ENCODE data around the gene ARMH2.

The ARMH2 gene

GRCh38 chr6:24822696-24823095 is 24.0 kb upstream of the ARMH2 start:
- no peak overlapping the region for H3K27ac ChIP-seq

GRCh38 chr6:24821860-24822444 is 23.2 kb upstream of the ARMH2 start:
- Histone ChIP-seq H3K4me2 (ENCODE audit: low read length) (no peak overlapping the region), H2AFZ (no peak overlapping the region), H3K4me3 (ENCODE audit: low read depth, low read length) (no peak overlapping the region), H3K36me3 (ENCODE audit: control insufficient read depth, insufficient read depth, low read length) (no peaks in the 10 kb centered on the region), H3K79me2 (no peaks in the 10 kb centered on the region), H3K9me3 (ENCODE audit: control insufficient read depth, low read length) (no peaks in the 10 kb centered on the region), H3K27ac (no peak overlapping the region), H3K9ac (no peak overlapping the region), H3K27me3 (ENCODE audit: control insufficient read depth, insufficient read depth, low read length) (no peaks in the 10 kb centered on the region), H3K4me1 (no peaks in the 10 kb centered on the region)
- no peak for TF ChIP-seq CTCF (IDR thresholded peaks at IDR 0.05)

More at GRCh38 chr6:24822696-24823095, 24.0 kb upstream of the ARMH2 start:
- Histone ChIP-seq H3K4me3 (ENCODE audit: low read depth, low read length) (no peak overlapping the region), H3K27me3 (ENCODE audit: control insufficient read depth, insufficient read depth, low read length) (no peaks in the 10 kb centered on the region), H3K79me2 (no peaks in the 10 kb centered on the region), H2AFZ (no peak overlapping the region), H3K36me3 (ENCODE audit: control insufficient read depth, insufficient read depth, low read length) (no peaks in the 10 kb centered on the region), H3K9me3 (ENCODE audit: control insufficient read depth, low read length) (no peaks in the 10 kb centered on the region), H3K4me1 (no peaks in the 10 kb centered on the region), H3K9ac (no peak overlapping the region), H3K4me2 (ENCODE audit: low read length) (no peak overlapping the region)
- no peak for TF ChIP-seq CTCF (IDR thresholded peaks at IDR 0.05)

GRCh38 chr6:24818346-24818745 is 19.6 kb upstream of the ARMH2 start:
- Histone ChIP-seq H3K4me3 (ENCODE audit: low read depth, low read length) (no peak overlapping the region), H2AFZ (no peak overlapping the region), H3K4me1 (no peaks in the 10 kb centered on the region), H3K36me3 (ENCODE audit: control insufficient read depth, insufficient read depth, low read length) (no peaks in the 10 kb centered on the region), H3K9me3 (ENCODE audit: control insufficient read depth, low read length) (no peaks in the 10 kb centered on the region), H3K79me2 (no peaks in the 10 kb centered on the region), H3K27me3 (ENCODE audit: control insufficient read depth, insufficient read depth, low read length) (no peaks in the 10 kb centered on the region), H3K4me2 (ENCODE audit: low read length) (no peak overlapping the region), H3K27ac (no peak overlapping the region), H3K9ac (no peak overlapping the region)
- TF ChIP-seq CTCF (IDR thresholded peaks at IDR 0.05), result no peak

GRCh38 chr6:24809728-24810127 is 11.0 kb upstream of the ARMH2 start:
- Histone ChIP-seq H3K4me1 (no peaks in the 10 kb centered on the region), H3K4me3 (ENCODE audit: low read depth, low read length) (no peak overlapping the region)
- TF ChIP-seq CTCF (IDR thresholded peaks at IDR 0.05), result no peak

GRCh38 chr6:24807584-24807983 is 8.9 kb upstream of the ARMH2 start:
- H3K4me2 ChIP-seq (ENCODE audit: low read length), result no peak overlapping the region
- no peaks in the 10 kb centered on the region for H3K79me2 ChIP-seq
- TF ChIP-seq CTCF (IDR thresholded peaks at IDR 0.05), result no peak

More at GRCh38 chr6:24809728-24810127, 11.0 kb upstream of the ARMH2 start:
- H3K27me3 ChIP-seq (ENCODE audit: control insufficient read depth, insufficient read depth, low read length), result no peaks in the 10 kb centered on the region
- H3K4me2 ChIP-seq (ENCODE audit: low read length), result no peak overlapping the region
- H2AFZ ChIP-seq, result no peak overlapping the region
- H3K9ac ChIP-seq, result no peak overlapping the region
- no peaks in the 10 kb centered on the region for H3K79me2 ChIP-seq
- H3K9me3 ChIP-seq (ENCODE audit: control insufficient read depth, low read length), result no peaks in the 10 kb centered on the region
- no peaks in the 10 kb centered on the region for H3K36me3 ChIP-seq (ENCODE audit: control insufficient read depth, insufficient read depth, low read length)
- H3K27ac ChIP-seq, result no peak overlapping the region

More at GRCh38 chr6:24807584-24807983, 8.9 kb upstream of the ARMH2 start:
- Histone ChIP-seq H3K27ac (no peak overlapping the region), H3K9me3 (ENCODE audit: control insufficient read depth, low read length) (no peaks in the 10 kb centered on the region), H3K4me3 (ENCODE audit: low read depth, low read length) (no peak overlapping the region), H3K27me3 (ENCODE audit: control insufficient read depth, insufficient read depth, low read length) (no peaks in the 10 kb centered on the region), H3K9ac (no peak overlapping the region), H3K4me1 (no peaks in the 10 kb centered on the region), H3K36me3 (ENCODE audit: control insufficient read depth, insufficient read depth, low read length) (no peaks in the 10 kb centered on the region), H2AFZ (no peak overlapping the region)
